HuH-7.5 (cell line): ENCODE measurements around the gene CRIP1.

Experiments
- DNase-seq: peaks from one replicate; pipeline ENCODE4 v3.0.0; 2011; ENCODE audit warnings: low spot score

Gene CRIP1

GRCh38 chr14:105505101-105505500 lies 18.4 kb downstream of the CRIP1 start:
- DNase-seq = no peak

DNA sequence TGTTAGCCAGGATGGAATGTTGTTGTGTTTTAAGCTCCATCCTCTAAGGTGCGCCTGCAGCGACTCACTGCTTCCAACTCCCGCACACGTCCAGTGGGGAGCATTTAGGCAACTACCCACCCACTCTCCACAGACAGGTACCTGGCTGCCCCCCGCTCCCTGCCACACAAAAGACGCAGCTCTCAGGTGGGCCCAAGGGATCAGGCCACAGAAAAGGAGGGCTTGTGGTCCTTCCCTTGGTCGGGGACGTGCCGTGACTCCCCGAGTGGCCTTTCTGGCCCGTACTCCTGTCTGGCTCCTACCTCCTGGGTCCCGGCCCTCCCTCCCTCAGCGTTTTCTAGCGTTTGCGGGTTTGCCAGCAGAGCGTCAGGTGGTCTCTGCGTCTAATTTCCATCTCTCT lies 20.6 kb downstream of the CRIP1 start:
- no peak for DNase-seq

- DNase-seq = no peak
Measured at GRCh38 chr14:105508069-105508468, 21.4 kb downstream of the CRIP1 start.

- DNase-seq = no peak
Measured at GRCh38 chr14:105508601-105509000, 21.9 kb downstream of the CRIP1 start.

DNA sequence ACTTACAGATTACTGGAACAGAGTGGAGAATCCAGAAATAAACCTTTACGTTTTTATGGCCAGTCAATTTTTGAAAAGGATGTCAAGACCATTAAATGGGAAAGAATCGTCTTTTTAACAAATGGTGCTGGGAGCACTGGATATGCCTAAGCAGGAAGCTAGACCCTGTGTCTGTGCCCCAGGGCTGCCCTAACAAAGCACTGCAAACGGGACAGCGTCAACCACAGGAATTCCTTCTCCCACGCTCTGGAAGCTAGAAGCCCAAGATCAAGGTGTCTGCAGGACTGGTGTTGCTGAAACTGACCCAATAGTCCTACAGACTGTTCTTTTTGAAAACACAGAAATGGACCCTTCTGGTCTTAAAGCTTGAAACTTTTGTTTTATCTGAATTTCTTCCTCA lies 30.4 kb downstream of the CRIP1 start:
- DNase-seq = no peak

DNA sequence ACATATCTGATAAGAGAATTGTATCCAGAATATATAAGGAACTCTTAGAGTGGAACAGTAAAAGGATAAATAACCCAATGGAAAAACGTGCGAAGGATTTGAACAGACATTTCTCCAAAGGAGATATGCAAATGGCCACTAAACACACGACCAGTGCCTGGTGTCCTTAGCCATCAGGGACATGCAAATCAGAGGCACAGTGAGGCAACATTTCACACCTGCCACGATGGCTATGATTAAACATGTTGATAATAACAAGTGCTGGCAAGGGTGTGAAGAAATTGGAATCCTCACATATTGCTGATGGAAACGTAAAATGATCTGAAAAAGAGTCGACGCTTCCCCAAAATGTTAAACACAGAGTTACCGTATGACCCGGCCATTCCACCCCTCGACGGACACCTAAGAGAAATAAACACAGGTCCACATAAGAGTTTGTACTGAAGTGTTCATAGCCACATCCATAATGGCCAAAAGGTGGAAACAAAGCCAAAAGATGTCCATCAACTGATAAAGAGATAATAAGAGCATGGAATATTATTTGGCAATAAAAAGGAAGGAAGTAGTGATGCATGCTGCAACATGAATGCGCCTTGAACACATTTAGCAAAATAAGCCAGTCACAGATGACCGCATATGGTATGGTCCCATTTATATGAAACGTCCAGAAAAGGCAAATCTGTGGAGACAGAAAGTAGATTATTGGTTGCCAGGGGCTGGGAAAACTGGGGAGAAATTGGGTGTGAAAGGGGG lies 33.4 kb downstream of the CRIP1 start:
- DNase-seq = no peak

DNA sequence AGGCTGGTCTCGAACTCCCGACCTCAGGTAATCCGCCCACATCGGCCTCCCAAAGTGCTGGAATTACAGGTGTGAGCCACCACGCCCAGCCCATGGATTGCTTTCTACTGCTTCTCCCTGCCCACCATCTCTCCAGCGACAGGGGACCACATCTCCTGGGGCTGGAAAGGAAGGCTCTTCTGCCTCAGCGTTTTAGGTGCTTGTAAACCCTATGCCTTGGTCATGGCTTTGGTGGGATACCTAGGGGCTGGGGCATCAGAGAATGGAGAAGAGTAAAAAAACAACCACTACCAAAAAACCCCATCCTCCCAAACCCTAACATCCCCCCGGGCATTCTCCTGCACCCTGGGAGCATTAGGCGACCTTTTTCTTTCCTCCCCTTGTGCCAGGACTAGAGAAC lies 38.6 kb downstream of the CRIP1 start:
- DNase-seq = no peak

- DNase-seq = peak; percentile 49
Measured at GRCh38 chr14:105525861-105526775, 39.4 kb downstream of the CRIP1 start, which contains the start of gene TMEM121. TMEM121 (plus strand) TSS chr14:105526583; CDS start chr14:105528835, 2,252 bp downstream.

GRCh38 chr14:105526776-105527380 lies 40.2 kb downstream of the CRIP1 start:
- DNase-seq = peak; percentile 34

DNA sequence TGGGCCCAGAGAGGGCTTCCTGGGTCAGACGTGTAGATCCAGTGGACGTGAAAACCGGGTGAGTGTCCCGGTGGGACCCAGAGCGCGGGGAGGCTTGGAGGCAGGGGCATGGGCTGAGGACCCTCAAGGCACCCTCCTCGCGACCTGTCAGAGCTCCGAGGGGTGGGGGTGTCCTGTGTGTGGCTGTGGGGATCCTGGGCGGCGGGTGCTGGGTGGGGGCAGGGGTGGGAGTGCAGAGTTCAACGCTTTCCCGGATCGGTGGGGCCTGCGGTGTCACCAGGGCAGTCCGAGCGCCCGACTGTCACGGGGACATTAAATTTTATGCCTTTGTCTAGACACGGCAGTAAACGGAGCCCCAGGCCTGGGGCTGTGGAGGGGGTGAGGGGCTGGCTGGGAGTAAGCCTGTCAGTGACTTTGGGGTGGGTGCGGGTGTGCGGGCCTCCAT lies 40.7 kb downstream of the CRIP1 start:
- DNase-seq = no peak

DNA sequence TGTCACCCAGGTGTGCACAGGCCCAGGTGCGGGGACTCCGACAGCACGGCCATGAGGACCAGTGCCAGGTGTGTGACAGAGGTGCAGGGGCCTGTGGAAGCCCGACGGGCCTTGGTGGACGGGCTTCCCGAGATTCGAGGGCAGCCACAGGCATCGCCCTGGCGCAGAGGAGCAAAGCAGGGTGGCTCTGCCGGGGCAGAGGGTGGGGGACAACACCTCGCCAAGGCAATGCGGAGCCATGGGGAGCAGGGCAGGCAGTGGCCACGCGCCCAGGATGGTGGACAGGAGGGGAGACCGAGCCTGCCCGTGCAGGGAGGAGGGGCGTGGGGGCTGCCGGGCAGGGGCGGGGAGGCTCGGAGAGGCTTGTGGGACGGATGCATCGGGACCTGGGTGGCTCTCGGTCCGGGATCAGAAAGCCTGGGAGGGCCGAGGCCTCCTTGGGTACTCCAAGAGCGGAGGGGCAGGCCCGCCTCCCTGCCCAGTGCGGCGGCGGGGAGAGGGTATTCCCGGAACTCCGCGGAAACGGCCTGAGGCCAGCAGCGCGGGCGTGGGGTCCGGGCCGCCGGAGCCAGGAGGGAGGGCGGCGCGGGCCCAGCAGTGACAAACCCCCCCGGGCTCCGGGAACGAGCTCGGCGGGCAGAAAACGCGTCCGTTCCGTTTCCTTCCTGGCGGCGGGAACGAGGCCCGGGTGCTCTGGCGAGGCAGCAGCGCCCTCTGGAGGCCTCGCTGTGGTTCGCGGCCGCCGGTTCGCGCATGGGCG lies 41.3 kb downstream of the CRIP1 start:
- peak; percentile 98 for DNase-seq

DNA sequence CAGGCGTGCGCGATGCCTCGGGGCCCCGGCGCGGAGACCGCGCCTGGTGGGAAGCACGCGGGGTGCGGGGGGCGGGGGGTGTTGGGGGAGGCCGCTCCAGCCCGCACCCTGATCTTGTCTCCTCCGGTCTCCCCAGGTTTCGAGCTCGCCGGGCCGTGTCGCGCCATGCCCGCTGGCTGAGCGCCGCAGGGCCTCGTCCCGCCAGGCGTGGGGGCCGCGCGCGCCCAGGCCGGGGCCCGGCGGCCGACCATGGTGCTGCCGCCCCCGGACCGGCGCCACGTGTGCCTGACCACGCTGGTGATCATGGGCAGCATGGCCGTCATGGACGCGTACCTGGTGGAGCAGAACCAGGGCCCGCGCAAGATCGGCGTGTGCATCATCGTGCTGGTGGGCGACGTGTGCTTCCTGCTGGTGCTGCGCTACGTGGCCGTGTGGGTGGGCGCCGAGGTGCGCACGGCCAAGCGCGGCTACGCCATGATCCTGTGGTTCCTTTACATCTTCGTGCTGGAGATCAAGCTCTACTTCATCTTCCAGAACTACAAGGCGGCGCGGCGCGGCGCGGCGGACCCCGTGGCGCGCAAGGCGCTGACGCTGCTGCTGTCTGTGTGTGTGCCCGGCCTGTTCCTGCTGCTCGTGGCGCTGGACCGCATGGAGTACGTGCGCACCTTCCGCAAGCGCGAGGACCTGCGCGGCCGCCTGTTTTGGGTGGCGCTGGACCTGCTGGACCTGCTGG lies 42.1 kb downstream of the CRIP1 start:
- no peak for DNase-seq

GRCh38 chr14:105529319-105529568 lies 42.6 kb downstream of the CRIP1 start:
- no peak for DNase-seq

GRCh38 chr14:105529569-105530284 lies 43.0 kb downstream of the CRIP1 start:
- no peak for DNase-seq

GRCh38 chr14:105530285-105531087 lies 43.8 kb downstream of the CRIP1 start:
- peak; percentile 23 for DNase-seq

- no peak for DNase-seq
Measured at GRCh38 chr14:105531088-105531893, 44.6 kb downstream of the CRIP1 start.

GRCh38 chr14:105531894-105532623 lies 45.4 kb downstream of the CRIP1 start:
- DNase-seq = no peak

- peak; percentile 91 for DNase-seq
Measured at GRCh38 chr14:105532735-105533141, 46.1 kb downstream of the CRIP1 start.
